ENCODE measurements around the gene FSD1.
"Not testable (repeated sequence)": the region's sequence is repeated elsewhere in the genome, so short reads cannot be mapped to it uniquely, and the experiment has no call there.

Gene FSD1

DNA sequence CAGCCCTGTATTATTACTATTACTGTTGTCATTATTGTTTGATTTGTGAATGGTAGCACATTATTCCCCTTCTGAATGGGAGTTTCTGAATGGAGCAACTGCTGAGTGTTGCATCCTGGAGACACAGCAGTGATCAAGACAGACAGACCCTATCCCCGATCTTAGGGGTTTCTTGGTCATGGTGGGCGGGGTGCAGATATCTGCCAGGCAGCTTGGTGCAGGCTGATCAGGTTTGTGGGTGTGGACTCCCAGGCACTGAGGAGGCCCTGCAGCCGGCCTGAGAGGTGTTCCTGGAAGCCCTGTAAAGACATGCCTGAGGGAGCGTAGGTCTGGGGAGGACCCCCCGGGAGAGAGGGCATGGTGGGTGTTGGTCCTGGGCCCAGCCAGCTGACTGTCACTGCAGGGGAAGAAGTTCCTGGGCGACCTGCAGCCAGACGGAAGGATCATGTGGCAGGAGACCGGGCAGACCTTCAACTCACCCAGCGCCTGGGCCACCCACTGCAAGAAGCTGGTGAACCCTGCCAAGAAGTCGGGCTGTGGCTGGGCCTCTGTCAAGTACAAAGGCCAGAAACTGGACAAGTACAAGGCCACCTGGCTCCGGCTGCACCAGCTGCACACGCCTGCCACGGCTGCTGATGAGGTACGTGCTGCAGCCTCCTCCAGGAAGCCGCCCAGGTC, 41.1 kb downstream of the FSD1 start:
- DNase-seq (ENCODE audit: low spot score) = no peak

DNA sequence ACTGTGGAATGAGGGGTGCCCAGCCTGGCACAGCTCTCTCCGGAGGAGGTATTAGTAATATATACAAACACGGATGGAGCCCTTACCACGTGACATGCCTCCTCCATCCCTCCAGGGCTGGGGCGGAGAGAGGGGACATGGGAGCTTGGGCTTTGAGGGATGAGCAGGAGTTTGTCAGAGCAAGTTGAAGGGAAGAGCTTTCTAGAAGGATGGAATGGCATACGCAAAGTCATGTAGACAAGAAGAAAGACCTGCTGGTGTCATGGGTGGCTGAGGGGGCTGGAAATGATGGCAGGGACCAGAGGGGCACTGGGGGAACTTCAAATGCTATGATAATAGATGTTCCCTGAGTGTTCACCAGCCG, 41.6 kb downstream of the FSD1 start:
- no peak for DNase-seq (ENCODE audit: low spot score)

DNA sequence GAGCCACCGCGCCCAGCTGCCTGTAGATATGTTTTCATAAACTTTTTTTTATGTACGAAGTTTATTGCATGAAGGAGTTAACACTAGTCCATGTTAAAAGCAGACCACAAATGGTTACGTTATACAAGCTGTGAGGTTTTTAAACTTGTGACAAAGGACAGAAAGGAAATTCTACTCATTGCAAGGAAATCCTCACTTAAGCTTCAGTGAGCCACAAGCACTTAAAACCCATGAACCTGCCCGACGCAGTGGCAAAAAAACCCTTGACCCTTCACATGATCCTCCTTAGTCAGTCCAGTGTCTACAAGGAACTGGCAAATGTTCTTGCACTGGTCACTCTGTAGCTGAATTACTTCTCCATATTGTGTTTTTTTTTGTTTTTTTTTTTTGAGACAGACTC, 43.1 kb downstream of the FSD1 start:
- DNase-seq (ENCODE audit: low spot score) = no peak

DNA sequence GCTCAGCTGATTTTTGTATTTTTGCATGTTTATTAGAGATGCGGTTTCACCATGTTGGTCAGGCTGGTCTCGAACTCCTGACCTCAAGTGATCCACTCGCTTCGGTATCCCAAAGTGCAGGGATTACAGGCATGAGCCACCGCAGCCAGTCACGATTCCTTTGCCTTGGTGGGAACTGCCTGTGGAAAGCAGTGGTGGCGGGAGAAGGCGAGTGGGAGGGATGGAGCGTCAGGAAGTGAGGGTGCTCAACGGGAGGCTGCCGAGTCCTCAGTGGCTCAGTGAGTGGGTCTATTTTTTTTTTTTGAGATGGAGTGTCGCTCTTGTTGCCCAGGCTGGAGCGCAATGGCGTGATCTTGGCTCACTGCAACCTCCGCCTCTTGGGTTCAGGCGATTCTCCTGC, 44.8 kb downstream of the FSD1 start:
- not testable (repeated sequence) for DNase-seq (ENCODE audit: low spot score)

DNA sequence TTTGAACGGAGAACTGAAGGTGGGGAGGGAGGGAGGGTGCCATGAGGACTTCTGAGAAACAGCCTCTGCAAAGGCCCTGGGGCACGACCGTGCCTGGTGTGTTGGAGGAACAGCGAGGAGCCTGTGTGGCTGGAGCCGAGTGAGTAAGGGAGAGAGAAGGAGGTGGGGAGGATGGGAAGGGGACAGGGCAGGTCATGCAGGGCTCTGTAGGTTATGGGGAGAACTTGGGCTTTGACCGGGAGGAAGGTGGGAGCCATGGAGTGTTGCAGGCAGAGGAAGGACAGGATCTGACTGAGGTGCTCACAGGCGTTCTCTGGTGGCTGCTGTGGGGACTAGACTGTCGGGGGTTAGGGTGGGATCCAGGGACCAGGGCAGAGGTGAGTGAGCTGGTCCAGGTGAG, 45.7 kb downstream of the FSD1 start:
- no peak for DNase-seq (ENCODE audit: low spot score)

DNA sequence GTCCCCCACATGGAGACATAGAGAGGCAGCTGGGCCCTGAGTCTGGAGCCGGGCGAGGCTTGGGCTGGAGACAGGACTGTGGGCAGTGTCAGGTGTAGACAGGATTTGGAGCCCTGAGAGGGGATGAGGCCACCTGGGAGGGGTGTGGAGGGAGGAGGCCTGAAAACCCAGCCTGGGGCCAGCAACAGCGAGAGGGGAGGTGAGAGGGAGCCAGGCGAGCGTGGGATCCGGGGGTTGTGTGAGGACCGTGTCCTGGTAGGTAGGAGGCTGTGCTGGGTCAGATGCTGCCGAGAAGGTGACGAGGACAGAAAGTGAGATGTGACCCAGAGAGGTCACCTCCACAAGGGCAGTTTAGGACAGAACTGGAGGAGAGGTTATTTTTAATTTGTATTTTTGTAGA, 46.3 kb downstream of the FSD1 start:
- DNase-seq (ENCODE audit: low spot score) = no peak

DNA sequence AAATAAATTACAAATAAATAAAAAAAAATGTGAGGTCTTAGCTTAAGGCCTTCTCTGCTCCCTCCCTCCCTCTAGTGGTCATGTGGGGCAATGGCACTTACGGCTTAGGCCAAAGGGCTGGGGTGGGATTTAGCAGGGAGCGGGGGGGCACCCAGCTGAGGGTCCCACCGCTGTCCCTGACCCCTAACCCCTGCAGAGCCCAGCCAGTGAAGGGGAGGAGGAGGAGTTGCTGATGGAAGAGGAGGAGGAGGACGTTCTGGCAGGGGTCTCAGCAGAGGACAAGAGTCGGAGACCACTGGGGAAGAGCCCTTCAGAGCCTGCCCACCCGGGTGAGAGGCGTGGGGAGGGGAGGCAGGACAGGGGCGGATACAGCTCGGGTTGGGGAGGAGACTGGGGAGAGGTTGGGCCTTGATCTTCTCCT, 48.3 kb downstream of the FSD1 start:
- no peak for DNase-seq (ENCODE audit: low spot score)

DNA sequence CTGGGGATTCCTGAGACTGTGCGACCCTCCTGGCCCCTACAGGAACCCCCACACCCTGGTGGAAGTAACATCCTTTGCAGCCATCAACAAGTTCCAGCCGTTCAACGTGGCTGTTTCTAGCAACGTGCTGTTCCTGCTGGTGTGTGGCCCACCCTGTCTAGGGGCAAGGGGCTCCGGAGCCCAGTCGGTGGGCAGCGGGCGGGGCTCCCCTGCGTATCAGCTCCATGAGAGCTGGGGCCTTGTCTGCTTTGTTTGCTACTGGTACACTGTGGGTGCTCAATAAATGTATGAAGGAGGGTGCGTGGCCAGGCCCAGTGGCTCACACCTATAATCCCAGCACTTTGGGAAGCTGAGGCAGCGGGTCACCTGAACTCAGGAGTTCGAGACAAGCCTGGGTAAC, 49.9 kb downstream of the FSD1 start:
- no peak for DNase-seq (ENCODE audit: low spot score)

DNA sequence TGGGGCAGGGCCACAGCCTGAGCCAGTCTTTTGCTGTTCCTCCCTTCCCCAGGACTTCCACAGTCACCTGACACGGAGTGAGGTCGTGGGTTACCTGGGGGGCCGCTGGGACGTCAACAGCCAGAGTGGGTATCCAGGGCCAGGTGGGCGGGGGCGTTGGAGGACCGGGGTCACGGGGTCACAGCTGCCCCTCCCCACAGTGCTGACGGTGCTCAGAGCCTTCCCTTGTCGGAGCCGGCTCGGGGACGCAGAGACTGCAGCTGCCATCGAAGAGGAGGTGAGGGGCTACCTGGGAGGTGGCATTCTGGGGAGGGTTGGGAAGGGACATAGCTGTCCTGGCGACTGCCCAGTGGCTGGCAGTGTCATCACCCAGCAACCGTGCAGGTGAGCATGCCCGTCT, 50.5 kb downstream of the FSD1 start:
- DNase-seq (ENCODE audit: low spot score) = no peak

DNA sequence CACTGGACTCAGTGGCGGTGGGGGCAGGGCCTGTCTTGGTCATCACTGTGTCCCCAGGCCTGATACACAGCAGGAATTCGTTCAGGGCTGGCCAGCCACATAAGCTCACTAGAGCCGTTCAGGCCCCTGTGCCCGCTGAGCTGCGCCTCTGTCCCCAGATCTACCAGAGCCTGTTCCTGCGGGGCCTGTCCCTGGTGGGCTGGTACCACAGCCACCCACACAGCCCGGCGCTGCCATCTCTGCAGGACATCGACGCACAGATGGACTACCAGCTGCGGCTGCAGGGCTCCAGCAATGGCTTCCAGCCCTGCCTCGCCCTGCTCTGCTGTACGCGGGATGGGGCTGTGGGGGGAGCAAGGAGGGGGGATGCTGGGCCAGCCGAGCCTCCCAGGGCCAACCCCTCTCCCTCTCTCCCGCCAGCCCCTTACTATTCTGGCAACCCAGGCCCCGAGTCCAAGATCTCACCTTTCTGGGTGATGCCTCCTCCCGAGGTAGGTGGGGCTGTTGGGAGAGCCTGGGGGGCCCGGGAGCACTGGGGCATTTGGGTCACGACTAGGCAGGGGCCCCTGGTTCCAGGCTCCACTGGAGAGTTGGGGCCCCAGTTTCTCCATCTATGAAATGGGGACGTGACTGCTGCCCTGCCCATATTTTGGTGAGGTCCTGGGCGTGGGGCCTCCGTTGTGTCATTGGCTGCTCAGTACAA, 52.8 kb downstream of the FSD1 start:
- no peak for DNase-seq (ENCODE audit: low spot score)

DNA sequence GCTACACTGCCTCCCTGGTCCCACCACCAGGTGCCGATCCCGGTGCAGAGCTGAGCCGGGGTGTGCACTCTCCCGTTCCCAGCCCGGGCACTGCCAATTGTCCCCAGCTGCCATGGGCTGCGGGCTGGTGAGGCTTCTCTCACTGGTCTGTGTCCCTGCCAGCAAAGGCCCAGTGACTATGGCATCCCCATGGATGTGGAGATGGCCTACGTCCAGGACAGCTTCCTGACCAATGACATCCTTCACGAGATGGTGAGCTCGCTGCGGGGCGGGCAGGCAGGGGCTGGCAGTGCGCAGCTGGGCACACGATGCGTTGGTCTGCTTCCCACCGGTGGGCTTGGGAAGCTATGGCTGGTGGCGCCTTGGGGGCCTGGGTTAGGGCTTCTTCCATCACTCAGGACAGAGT, 53.5 kb downstream of the FSD1 start:
- no peak for DNase-seq (ENCODE audit: low spot score)

DNA sequence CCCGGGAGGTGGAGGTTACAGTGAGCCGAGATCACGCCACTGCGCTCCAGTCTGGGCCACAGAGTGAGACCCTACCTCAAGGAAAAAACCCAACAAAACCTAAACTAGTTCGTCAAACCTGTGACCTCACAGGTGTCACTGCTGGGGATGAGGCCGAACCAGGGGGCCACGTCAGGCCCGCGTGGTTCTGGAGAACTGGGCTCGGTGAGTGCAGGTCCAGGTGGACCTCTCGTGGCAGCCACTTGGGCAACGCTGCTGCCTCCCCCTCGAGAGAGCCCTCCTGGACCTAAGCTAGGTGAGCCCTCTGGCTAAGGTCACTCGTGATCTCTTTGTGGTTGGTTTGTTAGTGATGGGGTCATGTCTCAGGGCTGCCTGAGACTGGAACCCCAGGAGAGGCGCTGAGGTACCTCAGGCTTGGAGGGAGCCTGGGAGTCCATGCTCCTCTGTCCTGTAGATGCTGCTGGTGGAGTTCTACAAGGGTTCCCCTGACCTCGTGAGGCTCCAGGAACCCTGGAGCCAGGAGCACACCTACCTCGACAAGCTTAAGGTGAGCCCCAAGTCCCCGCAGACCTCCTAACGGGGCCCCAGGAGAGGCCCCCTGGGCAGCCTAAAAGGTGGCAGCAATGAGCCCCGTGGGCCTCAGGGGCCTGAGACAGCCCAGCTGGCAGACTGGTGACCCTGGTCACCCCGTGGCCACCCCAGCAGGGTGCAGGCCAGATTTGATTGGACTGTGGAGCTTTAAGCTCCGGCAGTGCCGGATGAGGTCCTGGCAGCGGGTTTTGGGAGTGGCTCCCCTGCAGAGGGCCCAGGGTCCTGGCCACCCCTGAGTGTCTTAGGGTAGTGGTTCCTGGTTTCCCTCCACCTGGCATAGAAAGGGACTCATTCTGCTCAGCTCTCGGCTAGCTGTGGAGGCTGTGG, 54.6 kb downstream of the FSD1 start:
- DNase-seq (ENCODE audit: low spot score) = no peak

DNA sequence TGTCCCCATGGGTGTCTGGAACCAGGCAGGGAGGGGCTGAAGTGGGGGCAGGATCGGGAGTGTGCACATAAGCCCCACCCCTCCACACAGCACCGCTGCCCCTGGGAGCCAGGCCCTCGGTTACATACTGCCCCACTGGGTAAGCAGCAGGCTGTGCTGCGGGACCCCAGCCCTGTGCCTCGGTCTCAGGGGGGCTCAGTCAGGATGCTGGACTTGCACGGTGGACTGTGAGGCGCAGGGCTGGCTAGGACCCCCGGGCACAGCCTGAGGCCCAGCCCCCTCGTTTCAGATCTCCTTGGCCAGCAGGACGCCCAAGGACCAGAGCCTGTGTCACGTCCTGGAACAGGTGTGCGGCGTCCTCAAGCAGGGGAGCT, 55.2 kb downstream of the FSD1 start:
- no peak for DNase-seq (ENCODE audit: low spot score)

DNA sequence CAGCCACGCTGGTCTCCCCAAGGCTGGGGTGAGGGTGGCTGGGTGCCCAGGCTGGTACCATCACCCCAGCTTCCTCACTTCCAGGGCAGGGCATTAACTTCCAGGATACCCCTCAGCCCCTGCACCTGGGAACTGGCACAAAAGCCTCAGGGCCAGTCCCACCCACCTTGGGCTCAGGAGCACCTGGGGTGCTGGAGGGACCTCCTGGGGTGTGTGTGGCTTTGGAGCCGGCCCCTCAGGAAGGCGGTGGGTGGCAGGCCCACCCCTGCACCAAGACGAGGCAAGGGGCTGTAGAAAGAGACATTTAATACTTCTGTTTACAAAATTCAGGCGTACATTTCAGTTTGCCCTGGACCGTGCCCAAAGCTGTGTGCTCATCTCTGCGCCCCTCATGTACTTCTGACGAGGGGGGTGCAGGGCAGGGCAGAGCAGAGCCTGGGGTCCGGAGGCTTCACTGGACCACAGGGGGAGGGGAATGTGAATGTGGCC, 55.7 kb downstream of the FSD1 start:
- DNase-seq (ENCODE audit: low spot score) = no peak

DNA sequence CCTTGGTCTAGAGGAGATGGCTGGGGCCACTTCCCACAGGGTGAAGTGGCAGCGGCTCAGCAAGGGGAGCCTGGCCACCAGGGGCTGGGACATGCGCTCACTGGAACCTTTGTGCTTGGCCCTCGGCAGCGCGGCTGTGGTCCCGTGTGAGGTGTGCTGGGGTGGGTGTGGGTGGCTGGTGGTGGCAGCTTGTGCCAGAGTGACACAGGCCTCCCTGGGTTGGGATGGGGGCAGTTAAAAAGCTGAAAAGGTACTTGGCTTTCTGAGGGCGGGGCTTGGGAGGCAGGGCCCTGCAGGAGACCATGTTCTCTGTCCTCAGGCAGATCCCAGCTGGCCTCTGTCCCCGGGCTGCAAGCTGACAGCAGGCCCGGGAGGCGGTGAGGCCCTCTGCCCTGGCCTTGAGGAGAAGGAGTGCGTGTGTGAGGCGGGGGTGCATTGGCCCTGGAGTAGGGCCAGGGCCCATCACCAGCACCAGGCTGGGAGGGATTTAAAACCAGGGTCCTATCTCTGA, 56.3 kb downstream of the FSD1 start:
- no peak for DNase-seq (ENCODE audit: low spot score)

DNA sequence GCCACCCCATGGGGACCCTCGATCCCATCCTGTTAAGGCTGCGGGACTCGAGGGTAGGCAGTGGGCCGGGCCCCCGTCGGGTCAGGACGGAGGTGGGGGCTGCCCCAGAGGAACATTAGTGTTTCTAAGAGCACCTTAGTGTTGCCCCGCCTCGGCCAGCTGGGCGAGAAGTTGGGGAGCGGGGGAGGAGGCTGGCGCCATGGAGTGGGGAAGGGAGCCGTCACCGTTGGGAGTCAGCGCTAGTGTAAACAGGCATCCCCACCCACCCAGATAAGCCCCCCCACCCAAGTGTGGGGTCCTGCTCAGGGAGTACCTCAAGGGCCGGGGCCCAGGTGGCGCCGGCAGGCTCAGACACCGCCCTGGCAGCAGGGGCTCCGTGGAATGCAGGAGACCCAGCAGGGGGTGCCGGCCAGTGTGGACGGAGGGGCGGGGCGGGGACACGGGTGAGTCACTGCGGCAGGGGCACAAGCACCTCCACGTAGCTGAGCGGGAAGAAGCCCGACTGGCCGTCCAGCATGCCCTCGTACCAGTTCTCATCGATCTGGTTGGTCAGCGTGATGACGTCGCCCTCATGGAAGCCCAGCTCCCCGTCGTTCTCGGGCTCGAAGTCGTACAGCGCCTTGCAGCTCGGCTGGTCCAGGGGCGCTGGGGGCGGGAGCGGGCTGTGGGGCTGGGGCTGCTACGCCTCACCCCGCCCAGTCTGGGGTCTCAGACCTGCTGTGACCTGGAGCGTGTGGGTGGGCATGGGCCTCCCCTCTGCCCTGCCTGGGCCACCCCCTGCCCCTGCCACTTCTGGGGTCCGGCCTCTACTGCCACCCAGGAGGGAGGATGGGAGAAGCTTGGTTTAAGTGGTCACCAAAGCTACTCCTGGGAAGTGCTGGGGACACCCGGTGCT, 57.0 kb downstream of the FSD1 start:
- no peak for DNase-seq (ENCODE audit: low spot score)

DNA sequence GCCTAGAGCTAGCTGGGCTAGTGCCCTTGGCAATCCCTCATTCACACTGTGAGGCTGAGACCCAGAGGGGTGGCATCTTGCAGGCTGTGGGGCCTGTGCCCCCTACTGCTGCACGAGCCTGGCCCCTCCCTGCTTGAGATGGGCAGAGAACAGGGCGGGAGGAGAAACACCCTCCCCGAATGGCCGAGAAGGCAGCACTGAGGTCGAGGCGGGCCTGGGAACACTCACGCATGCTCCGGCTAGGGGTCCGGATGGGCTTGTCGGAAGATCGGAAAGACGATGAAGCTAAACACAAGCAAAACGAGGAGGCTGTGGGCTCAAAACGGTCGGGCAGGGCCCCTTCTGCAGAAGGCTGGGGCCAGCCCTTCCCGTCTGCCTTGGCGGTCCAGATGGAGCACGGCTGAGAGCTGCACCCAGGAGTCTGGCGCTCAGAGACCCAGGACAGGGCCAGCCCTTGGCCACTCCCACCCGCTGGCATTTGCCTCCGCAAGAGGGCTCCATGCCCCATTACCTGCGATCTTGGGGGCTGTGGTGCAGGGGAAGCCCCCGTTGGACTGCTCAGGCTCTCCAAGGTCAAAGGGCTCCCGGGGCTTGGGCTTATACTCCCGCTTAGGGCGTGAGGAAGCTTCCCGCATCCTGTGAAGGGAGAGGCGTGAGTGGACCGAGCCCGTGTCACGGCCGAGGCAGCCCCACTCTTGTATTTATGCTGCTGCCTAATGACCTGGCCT, 57.9 kb downstream of the FSD1 start:
- no peak for DNase-seq (ENCODE audit: low spot score)

DNA sequence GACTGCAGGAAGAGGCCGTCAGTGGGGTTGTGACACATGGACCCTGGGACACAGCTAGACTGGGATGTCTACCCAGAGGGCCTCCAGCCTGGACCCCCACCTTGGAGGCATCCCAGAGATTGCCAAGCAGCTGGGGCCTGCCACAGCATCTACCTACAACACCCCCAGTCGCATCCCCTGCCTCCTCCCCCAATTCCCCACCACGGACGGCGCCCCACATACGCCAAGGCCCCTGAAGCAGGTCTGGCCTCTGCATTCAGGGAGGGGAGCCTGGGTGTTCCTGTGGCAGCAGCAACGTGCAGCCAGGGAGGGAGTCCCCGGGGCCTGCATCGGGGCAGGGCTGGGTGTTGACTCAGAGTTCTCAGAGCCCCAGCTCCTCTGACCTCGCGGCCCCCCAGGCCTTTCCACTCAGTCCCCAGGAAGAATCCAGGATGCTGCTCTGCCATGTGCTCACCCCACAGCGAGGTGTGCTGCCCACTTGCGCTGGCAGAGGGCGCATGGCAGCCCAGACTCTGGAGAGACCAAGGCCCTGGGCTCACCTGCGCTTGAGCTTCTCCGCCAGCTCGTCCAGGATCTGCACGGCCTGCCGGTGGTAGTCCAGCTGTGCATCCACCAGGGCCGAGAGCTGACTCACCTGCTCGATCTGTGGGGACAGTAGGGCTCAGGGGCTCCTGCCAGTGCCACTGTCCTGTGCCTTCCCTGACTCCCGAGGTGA, 58.6 kb downstream of the FSD1 start:
- peak; percentile 77 for DNase-seq (ENCODE audit: low spot score)

DNA sequence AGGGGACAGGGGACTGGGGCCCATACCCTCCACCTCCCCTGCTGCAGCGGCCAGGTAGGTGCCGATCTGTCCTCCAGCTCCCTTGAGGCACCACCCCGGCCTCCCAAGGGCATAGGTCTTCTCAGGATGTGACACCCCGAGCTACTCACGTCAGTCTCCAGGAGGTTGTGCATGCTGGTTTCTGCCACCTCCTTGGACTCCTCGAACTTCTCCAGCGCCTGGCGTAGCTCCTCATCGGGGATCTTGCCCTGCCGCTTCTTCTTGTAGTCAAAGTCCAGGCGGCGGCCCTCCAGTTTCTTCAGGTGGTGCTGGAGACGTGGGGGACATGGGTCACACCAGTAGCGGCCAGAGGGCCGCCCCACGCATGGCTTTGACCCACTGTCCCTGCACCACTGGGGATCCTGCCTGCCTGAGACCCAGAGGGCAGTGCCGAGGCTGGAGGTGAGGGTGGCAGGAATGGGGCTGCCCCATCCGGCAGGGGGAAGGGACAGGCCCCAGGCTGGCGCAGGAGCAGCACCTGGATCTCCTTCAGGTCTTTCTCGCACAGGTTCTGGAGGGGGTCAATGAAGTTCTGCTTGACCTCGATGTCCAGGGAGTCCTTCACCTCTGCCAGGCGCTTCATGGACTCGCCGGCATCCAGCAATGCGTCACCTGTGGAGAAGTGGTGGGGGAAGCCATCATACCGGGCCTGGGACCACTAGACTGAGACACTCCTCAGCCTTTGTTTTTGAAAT, 59.3 kb downstream of the FSD1 start:
- DNase-seq (ENCODE audit: low spot score) = no peak

DNA sequence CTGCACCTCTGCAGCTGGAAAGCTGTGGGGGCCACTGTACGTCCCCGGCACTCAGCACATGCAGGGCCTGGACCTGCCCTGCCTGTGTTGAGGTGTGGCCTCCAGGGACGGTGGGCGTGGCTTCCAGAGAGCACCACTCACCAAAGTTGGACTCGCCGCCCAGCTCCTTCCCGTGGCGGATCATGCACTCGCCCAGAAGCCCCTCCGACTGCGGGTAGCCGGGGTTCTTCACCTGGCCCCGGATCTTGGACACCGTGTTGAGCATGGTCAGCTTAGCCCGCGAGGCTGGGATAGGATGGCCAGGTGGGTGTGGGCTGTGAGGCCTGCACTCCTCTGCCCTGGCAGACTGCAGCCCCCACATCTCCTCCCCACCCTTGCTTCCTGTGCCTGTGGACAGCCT, 60.9 kb downstream of the FSD1 start:
- DNase-seq (ENCODE audit: low spot score) = no peak
